ENCODE data around the gene FIGN.

The FIGN gene

GRCh38 chr2:163756588-163756987 lies 20.8 kb upstream of the FIGN start:
- intact Hi-C loops (cut with micrococcal nuclease), result no loop called here
- no peaks in the 10 kb centered on the region for H3K36me3 Mint-ChIP-seq (ENCODE audit: low read depth)
- no peaks in the 10 kb centered on the region for H3K9me3 Mint-ChIP-seq
- no peak overlapping the region for H3K4me3 Mint-ChIP-seq
- H3K4me1 Mint-ChIP-seq (ENCODE audit: low read depth), result no peaks in the 10 kb centered on the region
- H3K27me3 Mint-ChIP-seq, result no peaks in the 10 kb centered on the region
- no peak overlapping the region for H3K27ac Mint-ChIP-seq

GRCh38 chr2:163755366-163755765 lies 19.6 kb upstream of the FIGN start:
- intact Hi-C loops (cut with micrococcal nuclease), result no loop called here
- H3K36me3 Mint-ChIP-seq (ENCODE audit: low read depth), result no peaks in the 10 kb centered on the region
- H3K4me1 Mint-ChIP-seq (ENCODE audit: low read depth), result no peaks in the 10 kb centered on the region
- peaks cover under 1% of the 10 kb centered on the region for H3K9me3 Mint-ChIP-seq
- H3K27me3 Mint-ChIP-seq, result no peaks in the 10 kb centered on the region
- H3K27ac Mint-ChIP-seq, result no peak overlapping the region
- no peak overlapping the region for H3K4me3 Mint-ChIP-seq

DNA sequence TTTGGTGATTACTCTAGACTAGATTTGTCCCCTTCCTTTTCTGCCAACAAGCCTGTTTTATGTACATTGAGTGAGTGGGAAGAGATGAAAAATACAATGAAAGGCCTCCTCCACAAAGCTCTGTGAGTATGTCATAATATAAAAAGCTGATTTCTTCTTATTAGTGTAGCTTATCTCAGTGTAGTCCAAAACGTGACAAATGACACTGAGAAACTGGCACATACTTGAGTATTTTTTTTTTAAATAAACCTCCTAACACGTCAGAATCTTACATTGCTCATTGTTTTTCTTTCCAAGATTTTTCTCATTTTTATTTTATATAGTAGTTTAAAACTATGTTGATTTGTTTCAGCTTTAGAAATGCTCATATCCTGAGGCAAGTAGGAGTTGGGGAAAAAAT lies 17.9 kb upstream of the FIGN start:
- Mint-ChIP-seq H3K4me1 (ENCODE audit: low read depth) (no peaks in the 10 kb centered on the region), H3K4me3 (no peak overlapping the region), H3K27me3 (no peaks in the 10 kb centered on the region), H3K36me3 (ENCODE audit: low read depth) (no peaks in the 10 kb centered on the region), H3K27ac (no peak overlapping the region), H3K9me3 (peaks cover 7% of the 10 kb centered on the region)
- intact Hi-C loops (cut with micrococcal nuclease), result no loop called here

DNA sequence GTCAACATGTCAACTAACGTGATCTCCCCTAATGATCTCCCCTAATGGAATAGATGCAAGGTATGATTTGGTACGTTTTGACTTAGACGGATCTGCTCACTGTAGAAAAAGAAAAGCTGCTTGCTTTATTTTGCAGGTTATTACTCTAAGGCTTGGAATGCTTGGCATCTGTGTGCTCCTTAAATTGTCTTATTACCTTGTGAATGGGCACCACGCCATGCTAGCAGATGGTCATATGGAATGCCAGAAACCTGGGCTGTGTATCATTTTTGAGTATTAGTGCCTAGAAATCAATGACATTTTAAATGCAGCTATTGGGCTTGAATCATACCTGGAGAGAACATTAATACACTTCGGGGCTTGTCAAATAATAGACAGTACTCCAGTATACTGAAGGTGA lies 16.5 kb upstream of the FIGN start:
- Mint-ChIP-seq H3K27me3 (no peaks in the 10 kb centered on the region), H3K9me3 (peaks cover 7% of the 10 kb centered on the region), H3K4me3 (no peak overlapping the region), H3K27ac (no peak overlapping the region), H3K36me3 (ENCODE audit: low read depth) (no peaks in the 10 kb centered on the region), H3K4me1 (ENCODE audit: low read depth) (no peaks in the 10 kb centered on the region)
- intact Hi-C loops (cut with micrococcal nuclease), result no loop called here

DNA sequence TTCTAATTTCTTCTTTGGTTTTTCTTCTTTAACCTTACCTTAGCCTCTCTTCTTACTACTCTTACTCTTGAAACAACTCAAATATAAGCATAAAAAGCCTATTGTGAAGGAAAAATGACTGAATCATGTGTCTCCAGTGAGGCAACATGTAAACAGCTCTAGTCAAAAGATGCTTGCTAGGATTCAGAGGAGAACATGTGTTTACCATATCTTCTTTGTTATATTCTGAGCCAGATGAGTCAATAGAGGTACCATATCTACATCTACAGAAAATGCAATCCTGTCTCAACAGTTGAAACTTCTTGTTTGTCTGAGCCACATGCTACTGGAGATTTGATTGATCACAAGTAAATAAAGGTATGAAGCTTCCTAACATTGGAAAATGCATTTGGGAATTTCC lies 15.9 kb upstream of the FIGN start:
- peaks cover 7% of the 10 kb centered on the region for H3K9me3 Mint-ChIP-seq
- intact Hi-C loops (cut with micrococcal nuclease), result no loop called here
- no peaks in the 10 kb centered on the region for H3K27me3 Mint-ChIP-seq
- H3K36me3 Mint-ChIP-seq (ENCODE audit: low read depth), result no peaks in the 10 kb centered on the region
- H3K4me1 Mint-ChIP-seq (ENCODE audit: low read depth), result no peaks in the 10 kb centered on the region
- no peak overlapping the region for H3K4me3 Mint-ChIP-seq
- no peak overlapping the region for H3K27ac Mint-ChIP-seq

DNA sequence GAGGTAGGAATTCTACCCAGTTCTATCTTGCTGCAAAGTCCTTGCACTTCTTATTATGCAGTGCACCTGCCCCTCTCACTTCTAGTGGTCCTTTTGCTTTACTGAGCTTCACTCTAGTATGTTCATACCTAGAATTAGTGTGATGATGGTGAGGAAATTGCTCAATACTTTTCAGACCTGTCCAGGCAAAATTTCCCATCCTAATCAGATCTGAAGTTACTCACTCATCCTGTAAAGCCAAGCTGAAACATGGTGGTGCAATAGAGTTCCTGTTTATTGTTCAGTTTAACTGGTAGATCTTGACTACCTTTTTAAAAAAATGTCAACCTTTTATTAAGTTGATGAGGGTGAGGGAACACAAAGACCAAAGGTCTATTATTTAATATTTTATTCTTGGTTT lies 12.6 kb upstream of the FIGN start:
- H3K27ac Mint-ChIP-seq, result no peak overlapping the region

DNA sequence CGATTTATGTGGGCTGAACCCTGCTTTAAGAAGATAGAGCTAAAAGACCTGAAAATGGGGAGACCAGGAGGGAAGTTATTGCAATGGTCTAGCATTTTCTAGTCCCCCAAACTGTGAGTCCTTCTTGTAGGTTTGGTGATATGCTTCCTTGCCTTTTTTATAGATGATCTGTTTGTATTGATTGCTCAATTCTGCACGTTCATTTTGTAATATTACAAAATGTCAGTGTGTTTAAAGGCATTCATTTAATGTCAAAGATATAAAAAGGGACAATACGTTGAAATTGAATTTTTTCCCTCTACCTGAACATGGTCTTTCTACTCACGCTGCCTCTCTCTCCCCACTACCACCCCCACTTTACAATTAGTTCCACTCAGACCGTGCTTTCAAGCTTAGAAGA lies 5.6 kb upstream of the FIGN start:
- no peak overlapping the region for H3K4me3 Mint-ChIP-seq
- intact Hi-C loops (cut with micrococcal nuclease), result no loop called here
- H3K9me3 Mint-ChIP-seq, result no peaks in the 10 kb centered on the region

More for the DNA sequence above, 12.6 kb upstream of the FIGN start:
- H3K9me3 Mint-ChIP-seq, result peaks cover 7% of the 10 kb centered on the region
- no peaks in the 10 kb centered on the region for H3K27me3 Mint-ChIP-seq
- no peaks in the 10 kb centered on the region for H3K36me3 Mint-ChIP-seq (ENCODE audit: low read depth)
- intact Hi-C loops (cut with micrococcal nuclease), result no loop called here
- no peak overlapping the region for H3K4me3 Mint-ChIP-seq
- no peaks in the 10 kb centered on the region for H3K4me1 Mint-ChIP-seq (ENCODE audit: low read depth)

DNA sequence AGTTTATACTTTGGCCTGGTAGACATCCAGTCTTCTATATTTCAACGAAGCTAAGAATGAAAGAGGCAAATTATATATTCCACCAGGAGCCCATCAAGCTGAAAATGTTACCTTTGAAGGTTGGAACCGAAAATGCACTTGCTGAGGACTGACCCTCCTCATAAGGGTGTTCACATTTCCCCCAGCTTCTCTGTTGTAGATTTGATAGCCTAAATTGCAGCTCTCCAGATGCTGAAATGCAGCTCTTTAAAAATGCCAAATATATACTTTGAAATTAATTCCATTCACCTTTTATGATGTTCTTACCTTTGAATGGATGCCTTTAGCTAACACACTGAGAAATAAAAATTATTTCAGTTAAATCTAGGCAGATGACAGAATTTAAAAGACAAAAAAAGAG lies 1.8 kb upstream of the FIGN start:
- H3K27me3 Mint-ChIP-seq, result peaks cover 41% of the 10 kb centered on the region
- H3K27ac Mint-ChIP-seq, result no peak overlapping the region
- no peaks in the 10 kb centered on the region for H3K36me3 Mint-ChIP-seq (ENCODE audit: low read depth)
- H3K9me3 Mint-ChIP-seq, result no peaks in the 10 kb centered on the region
- intact Hi-C loops (cut with micrococcal nuclease), result no loop called here
- peaks cover 11% of the 10 kb centered on the region for H3K4me1 Mint-ChIP-seq (ENCODE audit: low read depth)
- H3K4me3 Mint-ChIP-seq, result no peak overlapping the region

More for the DNA sequence above, 5.6 kb upstream of the FIGN start:
- Mint-ChIP-seq H3K36me3 (ENCODE audit: low read depth) (no peaks in the 10 kb centered on the region), H3K4me1 (ENCODE audit: low read depth) (no peaks in the 10 kb centered on the region), H3K27me3 (peaks cover 15% of the 10 kb centered on the region), H3K27ac (no peak overlapping the region)

DNA sequence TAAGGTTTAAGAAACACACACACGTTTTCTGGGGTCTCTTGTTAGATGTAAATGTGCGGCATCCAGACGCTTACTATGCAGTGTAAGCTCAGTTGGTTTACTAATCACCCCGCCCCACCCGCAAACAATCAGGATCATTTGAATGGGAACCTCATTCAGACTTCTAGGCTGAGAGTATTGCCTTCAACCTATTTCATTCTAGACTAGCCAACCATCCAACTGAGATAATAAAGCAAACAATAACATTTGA lies 1.3 kb upstream of the FIGN start:
- no peak overlapping the region for H3K27ac Mint-ChIP-seq
- H3K36me3 Mint-ChIP-seq (ENCODE audit: low read depth), result no peaks in the 10 kb centered on the region
- H3K4me1 Mint-ChIP-seq (ENCODE audit: low read depth), result peaks cover 11% of the 10 kb centered on the region
- peaks cover 42% of the 10 kb centered on the region for H3K27me3 Mint-ChIP-seq
- no peaks in the 10 kb centered on the region for H3K9me3 Mint-ChIP-seq
- no peak overlapping the region for H3K4me3 Mint-ChIP-seq
- intact Hi-C loops (cut with micrococcal nuclease), result no loop called here

GRCh38 chr2:163736433-163737189 lies 803 bp upstream of the FIGN start:
- Mint-ChIP-seq H3K27me3 (peaks cover 42% of the 10 kb centered on the region), H3K36me3 (ENCODE audit: low read depth) (no peaks in the 10 kb centered on the region), H3K4me3 (no peak overlapping the region), H3K9me3 (no peaks in the 10 kb centered on the region), H3K4me1 (ENCODE audit: low read depth) (peaks cover 11% of the 10 kb centered on the region), H3K27ac (no peak overlapping the region)
- intact Hi-C loops (cut with micrococcal nuclease), result no loop called here

DNA sequence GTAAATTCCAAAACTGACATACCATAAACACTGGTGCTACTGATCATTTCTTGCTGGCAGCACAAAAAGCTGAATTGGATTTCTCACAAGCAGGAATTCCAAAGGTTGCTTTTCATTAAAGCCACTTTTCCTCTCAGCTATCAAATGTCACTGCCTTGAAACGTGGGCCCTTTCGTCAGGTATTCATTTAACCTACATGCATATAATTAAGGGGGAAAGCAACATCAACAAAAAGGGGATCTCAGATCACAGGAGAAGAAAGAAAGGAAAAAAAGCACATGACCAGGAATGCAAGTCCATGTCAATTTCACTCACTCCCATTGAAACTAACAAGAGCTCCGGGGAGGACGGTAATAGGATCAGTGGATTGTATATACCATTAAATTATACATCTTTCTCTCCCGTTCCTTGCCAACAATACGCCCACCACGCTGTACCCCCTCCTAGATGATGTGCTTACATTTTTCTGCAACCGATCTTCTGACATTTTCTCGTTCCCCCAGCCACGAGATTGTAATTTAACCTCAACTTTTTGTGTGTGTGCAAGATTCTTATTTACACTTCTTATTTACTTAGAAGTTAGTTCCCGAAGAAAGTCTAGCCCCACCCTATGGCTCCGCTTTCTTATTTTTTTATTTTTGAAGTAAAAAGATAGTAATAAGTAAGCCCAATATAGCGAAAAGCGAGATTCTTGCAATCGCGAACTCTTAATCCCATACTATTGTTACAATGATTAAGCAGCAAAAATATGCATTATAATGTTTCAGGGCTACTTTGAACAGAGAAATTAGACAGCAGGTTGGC lies 725 bp downstream of the FIGN start:
- H3K9me3 Mint-ChIP-seq, result no peaks in the 10 kb centered on the region
- intact Hi-C loops (cut with micrococcal nuclease), result no loop called here
- peaks cover 42% of the 10 kb centered on the region for H3K27me3 Mint-ChIP-seq
- peaks cover 11% of the 10 kb centered on the region for H3K4me1 Mint-ChIP-seq (ENCODE audit: low read depth)
- H3K4me3 Mint-ChIP-seq, result no peak overlapping the region
- no peaks in the 10 kb centered on the region for H3K36me3 Mint-ChIP-seq (ENCODE audit: low read depth)
- no peak overlapping the region for H3K27ac Mint-ChIP-seq

DNA sequence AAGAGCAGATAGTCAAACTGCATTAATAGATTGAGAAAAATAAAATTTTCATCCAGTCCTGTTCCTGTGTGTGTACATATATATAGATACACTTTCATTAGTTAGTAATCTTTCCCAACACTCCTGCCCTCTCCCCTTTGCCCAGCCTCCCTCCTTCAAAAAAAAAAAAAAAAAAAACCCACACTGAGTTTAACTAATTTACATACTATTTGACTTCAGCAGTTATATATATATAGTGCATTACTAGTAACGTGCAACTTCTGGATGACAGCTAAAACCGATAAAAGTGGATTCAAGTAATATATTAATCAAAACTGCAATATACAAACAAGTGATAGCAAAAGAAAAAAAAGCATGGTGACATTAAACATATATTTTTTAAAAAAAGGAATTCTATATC lies 1.4 kb downstream of the FIGN start:
- Mint-ChIP-seq H3K9me3 (no peaks in the 10 kb centered on the region), H3K4me3 (no peak overlapping the region), H3K4me1 (ENCODE audit: low read depth) (peaks cover 11% of the 10 kb centered on the region), H3K36me3 (ENCODE audit: low read depth) (no peaks in the 10 kb centered on the region), H3K27ac (no peak overlapping the region), H3K27me3 (peaks cover 41% of the 10 kb centered on the region)
- intact Hi-C loops (cut with micrococcal nuclease), result no loop called here

- Mint-ChIP-seq H3K9me3 (no peaks in the 10 kb centered on the region), H3K36me3 (ENCODE audit: low read depth) (no peaks in the 10 kb centered on the region), H3K27me3 (peaks cover 39% of the 10 kb centered on the region), H3K4me1 (ENCODE audit: low read depth) (peaks cover 11% of the 10 kb centered on the region), H3K27ac (no peak overlapping the region), H3K4me3 (no peak overlapping the region)
- intact Hi-C loops (cut with micrococcal nuclease), result no loop called here
Observed at GRCh38 chr2:163733956-163734355, 1.9 kb downstream of the FIGN start.

GRCh38 chr2:163733301-163733938 lies 2.4 kb downstream of the FIGN start:
- H3K27ac Mint-ChIP-seq, result no peak overlapping the region
- no peaks in the 10 kb centered on the region for H3K9me3 Mint-ChIP-seq
- H3K27me3 Mint-ChIP-seq, result peaks cover 39% of the 10 kb centered on the region
- intact Hi-C loops (cut with micrococcal nuclease), result no loop called here
- H3K4me1 Mint-ChIP-seq (ENCODE audit: low read depth), result peaks cover 11% of the 10 kb centered on the region
- no peak overlapping the region for H3K4me3 Mint-ChIP-seq
- no peaks in the 10 kb centered on the region for H3K36me3 Mint-ChIP-seq (ENCODE audit: low read depth)
